ENCODE results near the gene SLC16A13.

DNA sequence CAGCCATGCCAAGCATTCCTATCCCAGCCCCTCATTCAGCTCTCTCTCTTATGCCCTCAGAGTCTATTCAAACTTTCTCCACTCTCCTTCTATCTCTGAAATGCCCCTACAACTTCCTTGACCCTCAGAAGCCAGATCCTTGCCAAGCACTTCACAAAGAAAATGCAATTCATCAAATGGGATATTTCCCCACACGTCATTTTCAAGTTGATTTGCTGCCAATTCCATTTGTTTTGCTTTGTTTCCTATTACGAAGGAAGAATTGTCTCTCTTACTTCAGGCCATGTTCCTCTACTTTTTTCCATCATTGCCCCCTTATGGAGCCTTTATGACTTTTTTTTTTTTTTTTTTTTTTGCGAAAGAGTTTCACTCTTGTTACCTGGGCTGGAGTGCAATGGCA, 49.1 kb upstream of the SLC16A13 start:
- TF ChIP-seq, protein P1, sequence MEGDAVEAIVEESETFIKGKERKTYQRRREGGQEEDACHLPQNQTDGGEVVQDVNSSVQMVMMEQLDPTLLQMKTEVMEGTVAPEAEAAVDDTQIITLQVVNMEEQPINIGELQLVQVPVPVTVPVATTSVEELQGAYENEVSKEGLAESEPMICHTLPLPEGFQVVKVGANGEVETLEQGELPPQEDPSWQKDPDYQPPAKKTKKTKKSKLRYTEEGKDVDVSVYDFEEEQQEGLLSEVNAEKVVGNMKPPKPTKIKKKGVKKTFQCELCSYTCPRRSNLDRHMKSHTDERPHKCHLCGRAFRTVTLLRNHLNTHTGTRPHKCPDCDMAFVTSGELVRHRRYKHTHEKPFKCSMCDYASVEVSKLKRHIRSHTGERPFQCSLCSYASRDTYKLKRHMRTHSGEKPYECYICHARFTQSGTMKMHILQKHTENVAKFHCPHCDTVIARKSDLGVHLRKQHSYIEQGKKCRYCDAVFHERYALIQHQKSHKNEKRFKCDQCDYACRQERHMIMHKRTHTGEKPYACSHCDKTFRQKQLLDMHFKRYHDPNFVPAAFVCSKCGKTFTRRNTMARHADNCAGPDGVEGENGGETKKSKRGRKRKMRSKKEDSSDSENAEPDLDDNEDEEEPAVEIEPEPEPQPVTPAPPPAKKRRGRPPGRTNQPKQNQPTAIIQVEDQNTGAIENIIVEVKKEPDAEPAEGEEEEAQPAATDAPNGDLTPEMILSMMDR (IDR thresholded peaks at IDR 0.05), result no peak
- TF ChIP-seq, protein P2, sequence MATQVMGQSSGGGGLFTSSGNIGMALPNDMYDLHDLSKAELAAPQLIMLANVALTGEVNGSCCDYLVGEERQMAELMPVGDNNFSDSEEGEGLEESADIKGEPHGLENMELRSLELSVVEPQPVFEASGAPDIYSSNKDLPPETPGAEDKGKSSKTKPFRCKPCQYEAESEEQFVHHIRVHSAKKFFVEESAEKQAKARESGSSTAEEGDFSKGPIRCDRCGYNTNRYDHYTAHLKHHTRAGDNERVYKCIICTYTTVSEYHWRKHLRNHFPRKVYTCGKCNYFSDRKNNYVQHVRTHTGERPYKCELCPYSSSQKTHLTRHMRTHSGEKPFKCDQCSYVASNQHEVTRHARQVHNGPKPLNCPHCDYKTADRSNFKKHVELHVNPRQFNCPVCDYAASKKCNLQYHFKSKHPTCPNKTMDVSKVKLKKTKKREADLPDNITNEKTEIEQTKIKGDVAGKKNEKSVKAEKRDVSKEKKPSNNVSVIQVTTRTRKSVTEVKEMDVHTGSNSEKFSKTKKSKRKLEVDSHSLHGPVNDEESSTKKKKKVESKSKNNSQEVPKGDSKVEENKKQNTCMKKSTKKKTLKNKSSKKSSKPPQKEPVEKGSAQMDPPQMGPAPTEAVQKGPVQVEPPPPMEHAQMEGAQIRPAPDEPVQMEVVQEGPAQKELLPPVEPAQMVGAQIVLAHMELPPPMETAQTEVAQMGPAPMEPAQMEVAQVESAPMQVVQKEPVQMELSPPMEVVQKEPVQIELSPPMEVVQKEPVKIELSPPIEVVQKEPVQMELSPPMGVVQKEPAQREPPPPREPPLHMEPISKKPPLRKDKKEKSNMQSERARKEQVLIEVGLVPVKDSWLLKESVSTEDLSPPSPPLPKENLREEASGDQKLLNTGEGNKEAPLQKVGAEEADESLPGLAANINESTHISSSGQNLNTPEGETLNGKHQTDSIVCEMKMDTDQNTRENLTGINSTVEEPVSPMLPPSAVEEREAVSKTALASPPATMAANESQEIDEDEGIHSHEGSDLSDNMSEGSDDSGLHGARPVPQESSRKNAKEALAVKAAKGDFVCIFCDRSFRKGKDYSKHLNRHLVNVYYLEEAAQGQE (IDR thresholded peaks at IDR 0.05; ENCODE audit: insufficient read depth in 1 of 2, low read depth in 2 of 2, low read length in 1 of 2), result no peak
